CD4-positive, alpha-beta T cell treated with Interferon gamma for 1 hour (primary cell): ENCODE data around the gene VPS33B.

ENCODE experiments used
- DNase-seq: peaks from one replicate; pipeline ENCODE4 v3.0.0-alpha.2; 2020

VPS33B gene

DNA sequence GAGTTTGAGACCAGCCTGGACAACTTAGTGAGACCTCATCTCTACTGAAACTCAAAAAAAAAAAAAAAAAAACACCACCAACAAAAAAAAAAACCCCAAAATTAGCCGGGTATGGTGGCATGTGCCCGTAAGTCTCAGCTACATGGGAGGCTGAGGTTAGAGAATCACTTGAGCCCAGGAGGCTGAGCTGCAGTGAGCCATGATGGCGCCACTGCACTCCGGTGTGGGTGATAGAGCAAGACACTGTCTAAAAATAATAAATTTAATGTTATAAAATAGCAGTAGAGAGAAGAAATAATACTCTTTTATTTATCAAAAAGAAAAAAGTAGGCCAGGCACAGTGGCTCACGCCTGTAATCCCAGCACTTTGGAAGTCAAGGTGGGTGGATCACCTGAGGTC lies 50.3 kb downstream of the VPS33B start:
- DNase-seq: no peak

GRCh38 chr15:90970274-90970673 lies 52.1 kb downstream of the VPS33B start:
- DNase-seq: no peak

DNA sequence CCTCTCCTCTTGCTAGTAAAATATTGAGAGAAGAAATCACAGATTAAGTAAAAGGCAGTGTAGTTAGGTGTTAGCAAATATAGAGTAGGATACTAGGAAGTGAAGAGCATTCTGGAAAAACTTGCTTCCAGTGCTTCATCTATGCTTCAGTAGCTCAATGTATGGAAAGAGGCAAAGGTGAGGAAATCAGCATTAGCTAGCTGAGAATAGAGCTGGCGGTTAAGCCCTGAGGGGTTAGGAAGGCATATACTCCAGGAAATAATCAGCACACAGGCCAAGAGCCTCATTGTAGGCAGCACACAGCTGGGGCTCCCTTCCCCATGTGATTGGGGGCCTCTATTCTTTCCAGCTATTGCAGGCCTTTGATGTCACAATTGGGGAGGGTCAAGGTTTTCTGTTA lies 54.0 kb downstream of the VPS33B start:
- no peak for DNase-seq

GRCh38 chr15:90967206-90967605 lies 55.2 kb downstream of the VPS33B start:
- no peak for DNase-seq

DNA sequence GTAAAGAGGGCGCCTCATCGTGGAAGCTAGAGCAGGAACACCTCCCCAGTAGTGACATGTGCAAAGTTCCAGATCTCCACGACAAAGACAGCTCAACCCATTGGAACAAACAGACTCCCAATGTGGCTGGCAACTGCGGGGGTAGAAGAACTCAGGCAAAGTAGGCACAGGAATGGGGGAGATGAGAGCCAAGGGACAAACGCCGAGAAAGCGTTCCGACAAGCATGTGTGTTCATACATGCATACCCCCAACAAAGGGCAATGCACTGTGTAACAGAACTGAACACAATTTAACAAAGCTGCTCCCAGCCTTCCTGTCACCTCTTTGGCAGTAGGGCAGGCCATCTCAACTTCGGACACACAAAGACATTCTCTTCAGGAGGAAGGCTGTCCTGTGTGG lies 56.1 kb downstream of the VPS33B start:
- no peak for DNase-seq

GRCh38 chr15:90962021-90962420 lies 60.4 kb downstream of the VPS33B start:
- no peak for DNase-seq

- DNase-seq: no peak
These were observed 61.9 kb downstream of the VPS33B start for GRCh38 chr15:90960298-90961091.

GRCh38 chr15:90959894-90960293 lies 62.5 kb downstream of the VPS33B start:
- DNase-seq: no peak

GRCh38 chr15:90959028-90959595 lies 63.3 kb downstream of the VPS33B start:
- DNase-seq: no peak

- DNase-seq: no peak
These were observed 64.6 kb downstream of the VPS33B start for GRCh38 chr15:90957791-90958190.

DNA sequence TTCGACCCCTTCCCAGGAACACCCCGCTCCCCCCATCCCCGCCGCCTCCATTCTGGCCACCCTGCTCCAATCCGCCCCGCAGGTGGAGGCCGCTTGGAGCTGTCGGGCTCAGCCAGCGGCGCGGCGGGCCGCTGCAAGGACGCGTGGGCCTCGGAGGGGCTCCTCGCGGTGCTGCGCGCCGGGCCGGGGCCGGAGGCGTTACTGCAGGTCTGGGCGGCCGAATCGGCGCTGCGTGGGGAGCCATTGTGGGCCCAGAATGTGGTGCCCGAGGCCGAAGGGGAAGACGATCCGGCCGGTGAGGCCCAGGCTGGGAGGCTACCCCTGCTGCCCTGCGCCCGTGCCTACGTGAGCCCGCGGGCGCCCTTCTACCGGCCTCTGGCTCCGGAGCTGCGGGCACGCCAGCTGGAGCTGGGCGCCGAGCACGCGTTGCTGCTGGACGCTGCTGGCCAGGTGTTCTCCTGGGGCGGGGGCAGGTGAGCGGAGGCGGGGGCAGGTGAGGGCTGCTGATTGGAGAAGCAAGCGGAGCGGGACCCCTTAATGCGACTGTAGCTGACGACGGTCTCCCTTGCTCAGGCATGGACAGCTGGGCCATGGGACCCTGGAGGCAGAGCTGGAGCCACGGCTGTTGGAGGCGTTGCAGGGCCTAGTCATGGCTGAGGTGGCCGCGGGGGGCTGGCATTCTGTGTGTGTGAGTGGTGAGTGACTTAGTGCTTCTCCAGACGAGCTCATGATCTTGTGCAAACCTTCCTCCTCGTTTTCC lies 65.2 kb downstream of the VPS33B start:
- DNase-seq: no peak

DNA sequence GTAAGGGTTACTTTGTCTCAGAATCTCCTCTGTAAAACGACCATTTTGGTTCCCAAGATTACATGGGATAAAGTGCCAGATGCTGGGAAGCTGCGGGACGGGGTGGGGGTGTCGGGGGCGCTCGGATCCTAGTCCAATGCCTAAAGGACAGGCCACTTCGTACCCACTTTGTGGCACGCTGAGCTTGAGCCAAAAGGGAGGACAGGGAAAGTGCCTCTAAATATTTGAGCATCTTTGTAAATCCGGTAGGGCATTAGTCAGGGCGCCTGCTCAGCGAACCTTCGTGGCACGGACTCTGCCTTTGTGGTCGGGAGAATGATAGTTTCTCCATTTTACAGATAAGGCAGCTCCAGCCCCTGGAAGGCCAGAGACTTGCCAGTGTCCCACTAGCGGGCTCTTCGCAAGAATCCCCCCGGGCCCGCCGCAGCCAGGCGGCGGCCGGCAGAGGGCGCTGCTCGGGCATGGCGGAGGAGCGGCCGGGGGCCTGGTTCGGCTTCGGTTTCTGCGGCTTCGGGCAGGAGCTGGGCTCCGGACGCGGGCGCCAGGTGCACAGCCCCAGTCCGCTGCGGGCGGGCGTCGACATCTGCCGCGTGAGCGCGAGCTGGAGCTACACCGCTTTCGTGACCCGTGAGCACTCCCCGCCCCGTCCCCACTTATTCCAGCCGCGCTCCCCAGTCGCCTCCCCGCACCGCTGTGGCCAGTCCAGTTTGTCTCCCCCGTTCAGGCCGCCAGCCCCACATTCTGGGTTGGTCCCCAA lies 65.9 kb downstream of the VPS33B start:
- DNase-seq: peak; percentile 63

DNA sequence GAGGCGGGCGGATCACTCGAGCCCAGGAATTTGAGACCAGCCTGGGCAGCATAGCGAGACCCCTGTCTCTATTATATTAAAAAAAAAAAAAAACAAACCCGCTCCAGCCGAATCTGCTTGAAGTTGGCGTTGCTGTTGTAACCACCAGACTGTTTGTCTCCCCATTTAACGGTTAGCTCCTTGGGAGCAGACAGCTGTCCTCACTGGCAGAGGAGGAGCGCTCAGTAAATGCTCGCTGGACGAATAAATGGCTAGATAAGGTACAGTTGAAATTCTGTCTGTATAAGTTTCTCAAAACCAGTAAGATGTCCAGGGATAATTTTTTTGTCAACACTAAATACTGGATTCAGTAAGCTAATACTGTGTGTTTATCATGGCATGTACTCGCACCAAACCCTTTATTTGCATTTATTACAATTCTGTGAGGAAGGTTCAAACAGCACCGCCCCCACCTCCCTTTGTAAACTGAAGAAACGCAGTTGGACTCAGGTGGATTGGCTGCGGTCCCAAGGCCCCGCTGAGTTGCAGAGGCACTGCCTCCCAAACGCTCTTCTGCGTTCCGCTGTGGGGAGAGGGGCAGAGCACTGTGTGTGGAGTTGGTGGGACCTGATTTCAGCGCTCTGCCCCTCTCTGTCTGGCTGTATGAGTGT lies 66.6 kb downstream of the VPS33B start:
- DNase-seq: no peak

- DNase-seq: peak; percentile 91
These were observed 67.4 kb downstream of the VPS33B start, which contains the start of gene RCCD1 for GRCh38 chr15:90954712-90955623. Gene RCCD1, plus strand, starts transcription at chr15:90954884. Its CDS starts 1,851 bp downstream, at chr15:90956735.

- DNase-seq: no peak
These were observed 68.3 kb downstream of the VPS33B start for GRCh38 chr15:90953947-90954711.

DNA sequence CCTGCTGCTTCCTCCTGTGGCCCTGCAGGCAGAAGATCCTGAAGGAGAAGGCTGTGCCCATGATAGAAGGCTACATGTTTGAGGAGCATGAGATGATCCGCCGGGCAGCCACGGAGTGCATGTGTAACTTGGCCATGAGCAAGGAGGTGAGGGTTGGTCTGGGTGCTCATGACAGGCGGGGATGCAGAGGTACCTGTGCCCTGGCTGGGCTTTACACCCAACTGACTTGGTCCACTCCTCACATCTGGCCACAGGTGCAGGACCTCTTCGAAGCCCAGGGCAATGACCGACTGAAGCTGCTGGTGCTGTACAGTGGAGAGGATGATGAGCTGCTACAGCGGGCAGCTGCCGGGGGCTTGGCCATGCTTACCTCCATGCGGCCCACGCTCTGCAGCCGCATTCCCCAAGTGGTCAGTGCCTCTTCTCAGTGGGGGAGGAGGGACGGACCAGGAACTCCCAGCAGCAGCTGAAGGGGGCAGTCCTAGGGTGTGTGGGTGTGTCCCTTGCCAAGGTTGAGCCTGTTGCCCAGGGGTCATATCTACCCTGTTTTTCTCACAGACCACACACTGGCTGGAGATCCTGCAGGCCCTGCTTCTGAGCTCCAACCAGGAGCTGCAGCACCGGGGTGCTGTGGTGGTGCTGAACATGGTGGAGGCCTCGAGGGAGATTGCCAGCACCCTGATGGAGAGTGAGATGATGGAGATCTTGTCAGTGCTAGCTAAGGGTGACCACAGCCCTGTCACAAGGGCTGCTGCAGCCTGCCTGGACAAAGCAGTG lies 69.3 kb downstream of the VPS33B start:
- no peak for DNase-seq

DNA sequence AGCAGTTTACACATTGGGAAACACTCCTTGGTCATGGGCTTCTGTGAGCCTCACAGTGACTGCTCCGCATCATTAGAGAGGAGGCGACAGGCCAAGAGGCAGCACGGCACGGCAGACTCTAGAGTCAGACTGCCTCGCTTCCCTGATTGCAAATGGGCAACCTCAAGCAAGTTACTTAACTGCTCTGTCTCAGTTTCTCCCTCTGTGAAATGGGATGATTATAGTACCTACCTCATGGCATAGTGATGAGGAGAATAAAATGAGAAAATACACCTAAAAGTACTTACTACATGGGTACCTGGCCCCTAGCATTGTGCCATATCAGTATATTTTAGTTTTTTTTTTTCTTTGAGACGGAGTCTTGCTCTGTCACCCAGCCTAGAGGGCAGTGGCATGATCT lies 71.7 kb downstream of the VPS33B start:
- no peak for DNase-seq

DNA sequence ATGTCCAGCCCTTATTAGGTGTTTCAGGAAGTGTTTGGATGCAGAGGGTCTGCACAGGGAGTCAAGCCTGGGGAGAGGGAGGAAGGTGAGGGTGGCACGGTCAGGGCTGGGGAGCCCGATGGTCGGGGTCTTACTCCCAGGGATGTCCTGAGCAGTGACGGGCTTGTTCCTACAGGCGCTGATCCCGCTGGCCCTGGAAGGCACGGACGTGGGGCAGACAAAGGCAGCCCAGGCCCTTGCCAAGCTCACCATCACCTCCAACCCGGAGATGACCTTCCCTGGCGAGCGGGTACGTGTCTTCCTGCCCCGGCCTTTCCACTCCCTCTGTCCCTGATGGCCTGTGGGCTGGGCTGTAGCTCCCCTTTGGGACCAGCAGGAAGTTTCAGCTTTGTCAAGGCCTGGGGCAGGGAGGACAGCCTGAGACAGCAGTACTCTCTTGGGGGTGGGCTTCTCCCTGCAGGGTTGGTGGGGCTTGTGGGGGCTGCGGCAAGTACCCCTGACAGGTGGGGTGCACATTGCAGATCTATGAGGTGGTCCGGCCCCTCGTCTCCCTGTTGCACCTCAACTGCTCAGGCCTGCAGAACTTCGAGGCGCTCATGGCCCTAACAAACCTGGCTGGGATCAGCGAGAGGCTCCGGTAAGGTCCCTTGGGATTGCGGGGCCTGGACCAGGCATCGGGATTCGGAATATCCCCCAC lies 72.3 kb downstream of the VPS33B start:
- no peak for DNase-seq
